ENCODE measurements around the gene ADNP2. TPM values are rescaled to one million over a fixed set of nuclear protein-coding genes. Genes with fewer than 3 reads are reported as not detected.
A peak's percentile ranks its signal among the peaks of the same experiment; 100 is the strongest.

Gene ADNP2
- polyA plus RNA-seq (ENCODE audit: insufficient read length): 10.5 TPM

GRCh38 chr18:80108739-80109675 is at the start of gene ADNP2:
Gene ADNP2, plus strand, starts transcription at chr18:80109262. Its CDS starts 8,281 bp downstream, at chr18:80117543.
- peak; percentile 64 for DNase-seq (ENCODE audit: low read depth)

- DNase-seq (ENCODE audit: low read depth): no peak
Observed at GRCh38 chr18:80059945-80060344, 49.1 kb upstream of the ADNP2 start.

DNA sequence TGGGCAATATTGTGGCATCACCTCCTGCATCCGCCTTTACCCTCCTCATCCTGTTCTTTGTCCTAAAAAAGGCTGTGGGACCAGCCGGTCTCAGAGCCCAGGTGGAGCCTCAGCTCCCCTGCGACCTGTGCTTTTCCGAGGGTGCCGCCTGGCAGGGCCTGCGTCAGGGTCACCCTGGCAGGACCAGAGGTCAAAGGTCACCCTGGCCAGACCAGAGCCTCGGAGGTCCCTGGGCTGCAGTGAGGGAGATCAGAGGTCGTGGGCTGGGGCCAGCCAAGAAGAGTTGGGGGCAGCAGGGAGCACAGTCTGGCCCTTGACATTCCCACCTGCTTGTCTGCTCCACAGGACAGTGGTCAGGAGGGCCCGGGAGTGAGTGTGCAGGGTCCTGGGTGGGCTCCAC is 43.4 kb upstream of the ADNP2 start:
- no peak for DNase-seq (ENCODE audit: low read depth)

DNA sequence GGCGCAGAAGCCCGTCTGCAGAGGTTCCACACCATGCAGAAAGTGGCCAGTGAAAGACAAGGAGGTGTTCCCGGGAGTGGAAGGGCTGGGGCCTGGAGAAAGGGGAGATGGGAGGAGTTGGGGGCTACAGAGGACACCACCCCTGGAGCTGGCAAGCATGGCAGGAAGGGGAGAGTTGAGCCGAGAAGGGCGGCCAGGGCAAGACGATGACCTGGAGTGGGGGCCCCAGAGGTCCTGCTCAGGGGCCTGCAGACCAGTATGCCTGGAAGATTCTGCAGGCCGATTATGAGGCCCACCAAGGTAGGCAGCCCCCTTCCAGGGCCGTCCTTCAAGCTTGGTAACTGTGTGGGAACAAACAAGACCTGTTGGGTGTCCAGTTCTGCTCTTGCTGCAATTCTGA is 41.7 kb upstream of the ADNP2 start:
- DNase-seq (ENCODE audit: low read depth): no peak

- no peak for DNase-seq (ENCODE audit: low read depth)
Observed at GRCh38 chr18:80067897-80068296, 41.2 kb upstream of the ADNP2 start.

GRCh38 chr18:80068571-80069272 is 40.3 kb upstream of the ADNP2 start:
- no peak for DNase-seq (ENCODE audit: low read depth)

- DNase-seq (ENCODE audit: low read depth): no peak
Observed at GRCh38 chr18:80070825-80071224, 38.2 kb upstream of the ADNP2 start.

GRCh38 chr18:80074183-80074582 is 34.9 kb upstream of the ADNP2 start:
- no peak for DNase-seq (ENCODE audit: low read depth)

DNA sequence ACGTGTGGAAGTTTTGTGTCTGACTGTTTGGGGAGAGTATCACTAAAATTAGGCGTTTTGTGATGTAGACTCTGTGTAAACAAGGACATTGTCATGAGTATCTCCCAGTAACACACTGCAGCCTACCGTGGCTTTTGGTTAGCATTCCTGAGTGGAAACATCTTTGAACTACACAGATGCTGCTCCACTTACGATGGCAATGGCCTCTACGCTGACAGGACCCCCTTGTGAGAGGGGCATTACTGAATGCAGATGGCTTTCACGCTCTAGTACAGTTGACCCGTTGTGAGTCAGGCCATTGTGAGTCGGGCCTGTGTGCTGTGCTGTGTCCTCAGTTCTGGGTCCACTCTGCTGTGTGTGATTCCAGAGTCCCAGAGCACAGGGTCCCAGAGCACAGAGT is 34.4 kb upstream of the ADNP2 start:
- DNase-seq (ENCODE audit: low read depth): no peak

DNA sequence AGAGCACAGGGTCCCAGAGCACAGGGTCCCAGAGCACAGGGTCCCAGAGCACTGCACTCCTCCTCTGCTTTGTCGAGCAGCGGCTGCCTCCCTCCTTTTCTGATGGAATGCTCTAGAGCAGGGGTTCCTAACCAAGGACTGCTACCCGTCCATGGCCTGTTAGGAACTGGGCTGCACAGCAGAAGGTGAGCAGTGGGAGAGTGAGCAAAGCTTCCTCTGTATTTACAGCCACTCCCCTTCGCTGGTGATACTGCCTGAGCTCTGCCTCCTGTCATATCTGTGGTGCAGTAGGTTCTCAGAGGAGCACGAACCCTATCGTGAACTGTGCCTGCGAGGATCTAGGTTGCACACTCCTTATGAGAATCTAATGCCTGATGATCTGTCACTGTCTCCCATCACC is 33.1 kb upstream of the ADNP2 start:
- no peak for DNase-seq (ENCODE audit: low read depth)

GRCh38 chr18:80076379-80076778 is 32.7 kb upstream of the ADNP2 start:
- DNase-seq (ENCODE audit: low read depth): no peak

- DNase-seq (ENCODE audit: low read depth): no peak
Observed at GRCh38 chr18:80077873-80078272, 31.2 kb upstream of the ADNP2 start.

DNA sequence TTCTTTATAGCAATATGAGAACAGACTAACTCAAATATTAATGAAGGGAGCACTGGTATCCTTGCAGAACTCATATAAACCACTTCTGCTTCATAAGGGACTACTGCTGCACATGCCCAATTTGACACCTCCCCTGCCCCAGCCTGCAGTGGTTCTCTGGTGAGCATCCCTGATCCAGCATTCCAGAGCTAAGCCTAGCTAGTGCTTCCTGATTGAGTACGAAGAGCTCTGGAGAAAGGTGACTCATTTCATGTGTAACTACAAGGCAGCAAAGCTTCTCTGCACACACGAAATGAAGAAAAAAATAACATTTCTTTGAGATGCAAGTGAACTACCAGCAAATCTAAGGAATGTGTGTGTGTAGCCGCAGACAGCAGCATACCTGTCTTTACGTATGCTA is 22.8 kb upstream of the ADNP2 start:
- no peak for DNase-seq (ENCODE audit: low read depth)

DNA sequence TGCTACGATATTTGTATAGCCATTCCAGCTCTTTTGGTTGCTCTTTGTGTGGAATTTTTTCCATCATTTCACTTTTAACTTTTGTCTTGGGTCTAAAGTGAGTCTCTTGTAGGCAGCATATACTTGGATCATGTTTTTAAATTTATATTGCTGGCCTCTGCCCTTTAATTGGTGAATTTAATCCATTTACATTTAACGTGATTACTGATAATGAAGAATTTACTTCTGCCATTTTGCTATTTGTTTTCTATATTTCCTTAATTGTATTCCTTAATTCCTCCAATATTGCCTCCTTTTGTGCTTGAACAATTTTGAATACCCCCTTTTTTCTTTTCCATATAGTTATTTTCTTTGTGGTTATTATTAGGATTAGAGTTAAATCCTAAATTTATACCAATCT is 21.0 kb upstream of the ADNP2 start:
- DNase-seq (ENCODE audit: low read depth): no peak

- no peak for DNase-seq (ENCODE audit: low read depth)
Observed at GRCh38 chr18:80088823-80089222, 20.2 kb upstream of the ADNP2 start.

GRCh38 chr18:80095414-80095813 is 13.6 kb upstream of the ADNP2 start:
- DNase-seq (ENCODE audit: low read depth): no peak

GRCh38 chr18:80096032-80096565 is 13.0 kb upstream of the ADNP2 start:
- no peak for DNase-seq (ENCODE audit: low read depth)

DNA sequence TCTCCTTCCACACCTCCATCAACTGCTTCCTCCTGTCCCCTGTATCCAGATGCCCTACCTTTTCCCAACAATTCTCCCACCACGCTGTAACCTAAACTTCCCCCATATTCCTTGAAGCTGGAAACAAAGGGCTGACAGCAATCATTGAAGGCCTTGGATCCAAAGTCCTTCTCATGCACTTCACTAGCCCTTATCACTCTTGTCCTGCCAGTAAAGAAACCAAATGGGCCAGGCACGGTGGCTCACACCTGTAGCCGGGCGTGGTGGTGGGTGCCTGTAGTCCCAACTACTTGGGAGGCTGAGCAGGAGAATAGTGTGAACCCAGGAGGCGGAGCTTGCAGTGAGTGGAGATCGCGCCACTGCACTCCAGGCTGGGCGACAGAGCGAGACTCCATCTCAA is 11.9 kb upstream of the ADNP2 start:
- no peak for DNase-seq (ENCODE audit: low read depth)

DNA sequence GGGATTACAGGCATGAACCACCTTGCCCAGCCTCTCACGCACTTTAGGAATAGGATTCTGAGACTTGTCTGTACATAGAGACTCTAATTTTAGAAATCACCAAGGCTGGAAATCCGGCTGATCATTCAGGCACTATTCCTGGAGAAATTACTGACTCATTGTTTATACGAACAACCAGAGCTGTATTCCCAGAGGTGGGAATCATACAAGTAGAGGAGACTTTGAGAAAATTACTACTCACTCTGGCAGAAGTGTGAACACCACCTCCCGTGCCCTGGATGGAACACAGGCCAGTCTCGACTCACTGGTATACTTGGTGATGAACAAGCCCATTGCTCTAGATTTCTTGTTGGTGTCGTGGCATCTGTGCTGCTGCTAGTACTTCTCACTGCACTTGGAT is 5.8 kb upstream of the ADNP2 start:
- DNase-seq (ENCODE audit: low read depth): no peak

DNA sequence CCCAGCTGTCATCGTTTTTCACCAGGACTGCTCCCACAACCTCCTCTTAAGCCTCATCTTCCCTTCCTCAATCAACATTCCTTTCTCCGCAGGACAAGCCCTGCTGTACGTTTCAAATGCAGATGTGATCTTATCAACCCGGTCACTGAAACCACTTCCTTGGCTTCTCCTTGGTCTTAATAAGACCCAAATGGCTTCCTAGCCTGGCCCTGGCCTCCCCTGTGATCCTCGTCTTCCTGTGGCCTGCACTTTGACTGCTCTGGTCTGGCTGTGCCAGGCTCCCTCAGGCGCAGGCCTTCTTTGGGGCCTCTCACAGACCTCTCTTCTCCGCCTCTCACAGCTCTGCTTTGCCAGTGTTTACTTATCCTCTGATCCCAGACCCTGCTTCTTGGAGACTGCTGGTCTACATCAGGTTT is 4.7 kb upstream of the ADNP2 start:
- DNase-seq (ENCODE audit: low read depth): no peak

- DNase-seq (ENCODE audit: low read depth): no peak
Observed at GRCh38 chr18:80105369-80106167, 3.5 kb upstream of the ADNP2 start.

Data from forelimb muscle (tissue), 1 donor.